IgD-negative memory B cell (primary cell): ENCODE results near the gene WBP2. TPM values are rescaled to one million over a fixed set of nuclear protein-coding genes. Genes with fewer than 3 reads are reported as not detected.

ENCODE experiments used
- H3K27ac Mint-ChIP-seq, 3 donors: one replicate each; pipeline ENCODE4 v1.8.0; 2020 to 2022; ENCODE audit warnings: mild to moderate bottlenecking in 3 of 3, mixed read lengths in 3 of 3, moderate library complexity in 1 of 3
- H3K27me3 Mint-ChIP-seq: one replicate; pipeline ENCODE4 v1.8.0; 2021; ENCODE audit warnings: mixed read lengths
- H3K36me3 Mint-ChIP-seq: one replicate; pipeline ENCODE4 v1.8.0; 2020; ENCODE audit warnings: mild to moderate bottlenecking, mixed read lengths
- H3K4me1 Mint-ChIP-seq, 3 donors: one replicate each; pipeline ENCODE4 v1.8.0; 2020 to 2022; ENCODE audit warnings: mixed read lengths in 3 of 3, mild to moderate bottlenecking in 1 of 3
- H3K4me3 Mint-ChIP-seq, 4 donors: one replicate each; pipeline ENCODE4 v1.8.0; 2020 to 2022; ENCODE audit warnings: mild to moderate bottlenecking in 4 of 4, mixed read lengths in 4 of 4, moderate library complexity in 3 of 4
- H3K9me3 Mint-ChIP-seq, 3 donors: one replicate each; pipeline ENCODE4 v1.8.0; 2020 to 2021; ENCODE audit warnings: mixed read lengths in 3 of 3, mild to moderate bottlenecking in 1 of 3
- polyA plus RNA-seq: library from polyadenylated mRNA; unstranded; fragments of 300-500 nt; fragmentation: Illumina TruSeq; gene quantifications from one replicate; pipeline ENCODE4 v1.2.3, GENCODE V29; 2021

The WBP2 gene
- polyA plus RNA-seq, 1 donor from 2014 or later = 131 TPM

- H3K36me3 Mint-ChIP-seq = peaks cover 2% of the 10 kb centered on the region
- H3K27ac Mint-ChIP-seq = peak overlapping the region in 1 of 3 donors; percentile 53
- no peaks in the 10 kb centered on the region for H3K27me3 Mint-ChIP-seq
- H3K9me3 Mint-ChIP-seq = no peaks in the 10 kb centered on the region
- peaks cover 0 to 17% (median 7%) of the 10 kb centered on the region in 3 donors for H3K4me1 Mint-ChIP-seq
- no peak overlapping the region for H3K4me3 Mint-ChIP-seq
Observed at GRCh38 chr17:75825748-75826370, 29.3 kb downstream of the WBP2 start.

DNA sequence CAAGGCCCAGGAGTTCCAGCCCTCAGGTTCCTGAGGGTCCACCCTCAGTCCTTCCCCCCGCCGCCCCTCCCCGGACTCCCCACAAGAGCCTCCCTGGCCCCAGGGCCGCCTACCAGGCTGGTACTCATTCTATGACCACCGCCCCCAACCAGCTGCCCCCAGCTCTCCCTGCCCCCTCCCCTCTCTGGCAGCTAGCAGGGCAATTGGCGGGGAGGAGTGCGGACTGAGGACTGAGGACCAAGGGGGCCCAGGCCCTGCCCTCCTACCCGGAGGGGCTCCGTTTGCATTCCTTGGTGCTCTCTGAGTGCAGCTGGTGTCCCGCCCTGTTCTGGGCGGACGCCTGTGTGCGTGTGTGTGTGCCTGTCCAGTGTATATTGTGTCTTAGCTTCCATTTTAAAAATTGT lies 30.0 kb downstream of the WBP2 start:
- Mint-ChIP-seq H3K4me3 (peak overlapping the region in 1 of 4 donors; percentile 63), H3K27ac (no peak overlapping the region), H3K4me1 (peaks cover 0 to 17% (median 7%) of the 10 kb centered on the region in 3 donors), H3K27me3 (no peaks in the 10 kb centered on the region), H3K36me3 (peaks cover 2% of the 10 kb centered on the region), H3K9me3 (no peaks in the 10 kb centered on the region)

- peaks cover 0 to 17% (median 7%) of the 10 kb centered on the region in 3 donors for H3K4me1 Mint-ChIP-seq
- H3K27me3 Mint-ChIP-seq = no peaks in the 10 kb centered on the region
- no peak overlapping the region for H3K27ac Mint-ChIP-seq
- H3K36me3 Mint-ChIP-seq = peaks cover 2% of the 10 kb centered on the region
- H3K9me3 Mint-ChIP-seq = no peaks in the 10 kb centered on the region
- H3K4me3 Mint-ChIP-seq = no peak overlapping the region
Observed at GRCh38 chr17:75824666-75825065, 30.5 kb downstream of the WBP2 start.

GRCh38 chr17:75824050-75824552 lies 31.0 kb downstream of the WBP2 start:
- H3K4me3 Mint-ChIP-seq = no peak overlapping the region
- no peak overlapping the region for H3K27ac Mint-ChIP-seq

DNA sequence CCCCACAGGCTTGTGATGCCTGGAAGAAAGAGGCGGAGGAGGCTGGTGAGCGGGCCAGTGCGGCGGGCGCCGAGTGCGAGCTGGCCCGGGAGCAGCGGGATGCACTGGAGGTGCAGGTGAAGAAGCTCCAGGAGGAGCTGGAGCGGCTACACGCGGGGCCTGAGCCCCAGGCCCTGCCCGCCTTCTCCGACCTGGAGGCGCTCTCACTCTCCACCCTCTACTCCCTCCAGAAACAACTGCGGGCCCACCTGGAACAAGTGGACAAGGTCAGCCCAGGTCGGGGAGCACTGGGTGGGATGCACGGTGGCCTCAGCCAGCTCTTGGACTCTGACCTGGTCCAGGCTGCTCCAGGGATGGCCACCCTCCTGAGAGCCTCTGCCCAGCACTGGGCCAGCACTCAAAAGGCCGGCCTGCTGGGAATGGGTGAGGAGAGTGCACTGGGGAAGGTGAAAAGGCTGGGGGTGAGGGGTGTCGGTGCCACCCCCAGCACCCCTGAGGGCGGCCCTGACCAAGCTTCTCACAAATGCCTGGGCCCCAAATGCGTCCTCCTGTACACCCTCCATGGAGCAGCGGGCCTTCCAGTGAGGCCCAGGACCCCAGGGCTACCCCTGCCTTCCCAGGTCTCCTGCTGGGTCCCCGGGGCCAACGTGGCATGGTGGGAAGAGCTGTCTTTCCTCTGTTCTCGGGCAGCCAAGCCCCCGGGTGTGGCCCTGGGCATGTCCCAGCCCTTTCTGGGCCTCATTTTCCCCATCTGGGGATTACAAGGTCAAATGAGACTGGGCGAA lies 31.7 kb downstream of the WBP2 start:
- Mint-ChIP-seq H3K4me3 (no peak overlapping the region), H3K9me3 (no peaks in the 10 kb centered on the region), H3K4me1 (peaks cover 0 to 17% (median 7%) of the 10 kb centered on the region in 3 donors), H3K27me3 (no peaks in the 10 kb centered on the region), H3K36me3 (peaks cover 2% of the 10 kb centered on the region), H3K27ac (no peak overlapping the region)

More at GRCh38 chr17:75824050-75824552, 31.0 kb downstream of the WBP2 start:
- Mint-ChIP-seq H3K36me3 (peaks cover 2% of the 10 kb centered on the region), H3K4me1 (peaks cover 0 to 17% (median 7%) of the 10 kb centered on the region in 3 donors), H3K9me3 (no peaks in the 10 kb centered on the region), H3K27me3 (no peaks in the 10 kb centered on the region)

- Mint-ChIP-seq H3K27ac (no peak overlapping the region), H3K36me3 (peaks cover 2% of the 10 kb centered on the region), H3K27me3 (no peaks in the 10 kb centered on the region), H3K9me3 (no peaks in the 10 kb centered on the region), H3K4me1 (peaks cover 0 to 15% (median 7%) of the 10 kb centered on the region in 3 donors), H3K4me3 (no peak overlapping the region)
Observed at GRCh38 chr17:75822800-75823166, 32.4 kb downstream of the WBP2 start.

DNA sequence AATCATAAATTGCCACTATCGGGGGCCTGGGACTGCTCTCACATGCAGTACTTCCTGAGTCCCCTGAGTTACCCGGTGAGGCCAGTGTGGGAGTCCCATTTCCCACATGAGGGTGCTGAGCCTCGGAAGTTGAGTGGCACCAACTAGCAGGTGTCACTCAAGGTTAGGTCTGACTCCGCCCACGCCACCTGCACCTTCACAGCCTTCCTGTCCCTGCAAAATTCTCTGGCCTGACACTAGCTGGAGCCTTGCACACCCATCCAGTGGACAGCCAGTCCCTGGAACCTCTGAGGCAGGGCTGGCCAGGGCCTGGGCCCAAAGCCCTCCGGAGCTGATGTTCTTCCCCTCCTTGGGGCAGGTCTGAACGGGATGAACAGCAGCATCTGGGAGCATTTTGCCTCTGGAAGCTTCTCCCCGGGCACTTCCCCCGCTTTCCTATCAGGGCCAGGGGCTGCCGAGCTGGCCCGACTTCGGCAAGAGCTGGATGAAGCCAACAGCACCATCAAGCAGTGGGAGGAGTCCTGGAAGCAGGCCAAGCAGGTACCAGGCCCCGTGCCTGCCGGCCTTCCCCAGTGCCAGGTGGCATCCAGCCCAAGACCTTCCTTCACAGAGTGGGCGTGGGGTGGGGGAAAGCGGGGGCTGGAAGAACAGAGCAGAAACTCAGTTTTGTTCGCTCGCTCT lies 32.9 kb downstream of the WBP2 start:
- peaks cover 0 to 13% (median 7%) of the 10 kb centered on the region in 3 donors for H3K4me1 Mint-ChIP-seq
- H3K9me3 Mint-ChIP-seq = no peaks in the 10 kb centered on the region
- H3K4me3 Mint-ChIP-seq = peak overlapping the region in 2 of 4 donors; percentile 39 to 55
- peaks cover 2% of the 10 kb centered on the region for H3K36me3 Mint-ChIP-seq
- H3K27me3 Mint-ChIP-seq = no peaks in the 10 kb centered on the region
- peak overlapping the region; percentile 83 to 85 (median 85) for H3K27ac Mint-ChIP-seq

DNA sequence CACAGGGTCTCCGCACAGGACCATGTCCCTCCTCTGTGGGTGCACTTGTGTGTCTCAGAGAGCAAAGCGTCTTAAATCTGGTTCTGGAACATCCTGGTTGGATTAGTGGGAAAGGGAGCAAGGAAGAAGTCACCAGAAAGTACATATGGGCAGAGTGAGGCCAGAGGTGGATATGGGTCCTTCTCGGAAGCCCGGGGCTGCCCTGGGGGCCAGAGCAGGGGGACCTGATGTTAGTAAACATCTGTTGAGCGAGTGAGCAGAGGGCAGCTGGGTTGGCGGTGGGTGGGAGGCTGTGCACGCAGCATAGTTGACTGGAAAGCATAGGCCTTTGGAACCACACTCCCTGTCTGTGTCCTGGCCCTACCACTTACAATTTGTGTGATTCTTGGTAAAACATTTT lies 33.6 kb downstream of the WBP2 start:
- Mint-ChIP-seq H3K27me3 (no peaks in the 10 kb centered on the region), H3K4me1 (peaks cover 0 to 9% (median 7%) of the 10 kb centered on the region in 3 donors), H3K9me3 (no peaks in the 10 kb centered on the region), H3K27ac (peak overlapping the region; percentile 80 to 85 (median 83)), H3K36me3 (peaks cover 2% of the 10 kb centered on the region), H3K4me3 (no peak overlapping the region)

DNA sequence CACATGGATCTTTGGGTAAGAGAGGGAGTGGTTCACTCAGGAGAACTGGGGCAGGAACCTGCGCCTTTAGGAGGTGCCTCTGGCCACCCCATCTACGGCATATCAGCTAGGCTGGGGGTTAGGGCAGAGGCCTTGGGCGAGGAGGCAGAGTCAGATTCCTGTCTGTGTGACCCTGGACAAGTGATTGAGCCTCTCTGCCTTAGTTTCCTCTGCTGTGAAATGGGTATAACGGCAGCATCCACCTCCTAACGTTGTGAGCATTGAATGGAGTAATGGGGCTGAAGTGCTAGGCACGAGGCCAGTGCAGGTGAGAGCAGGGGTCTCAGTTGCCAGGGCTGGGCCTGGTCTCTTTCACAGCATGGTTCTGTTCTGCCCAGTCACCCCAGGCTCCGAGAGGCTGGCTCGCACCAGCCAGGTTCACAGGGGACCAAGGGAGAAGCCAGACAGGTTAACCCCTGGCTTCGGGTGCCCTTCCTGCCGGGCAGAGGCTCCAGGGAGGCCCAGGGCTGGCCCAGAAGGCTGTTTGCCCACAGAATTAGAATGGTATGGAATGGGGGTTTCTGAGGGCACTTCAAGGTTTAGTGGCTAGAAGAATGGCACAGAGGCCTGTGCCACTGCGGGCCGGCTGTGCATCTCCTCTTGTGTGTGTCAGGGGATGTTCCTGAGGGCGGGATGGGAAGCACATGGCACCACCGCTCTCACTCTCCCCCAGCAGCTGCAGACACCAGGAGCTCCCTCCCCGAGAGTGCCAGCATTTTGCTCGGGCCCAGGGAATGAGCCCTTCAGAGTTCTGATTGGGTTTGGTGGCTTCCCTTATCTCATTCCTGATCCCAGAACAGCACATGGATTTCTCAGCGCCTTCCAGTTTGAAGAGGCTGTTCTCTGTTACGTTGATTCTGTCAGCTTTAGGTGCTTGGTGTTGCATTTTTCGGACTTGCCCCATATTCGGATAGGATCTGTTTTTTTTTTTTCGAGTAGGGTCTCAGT lies 34.7 kb downstream of the WBP2 start:
- Mint-ChIP-seq H3K9me3 (no peaks in the 10 kb centered on the region), H3K4me1 (peaks cover 0 to 9% (median 7%) of the 10 kb centered on the region in 3 donors), H3K27me3 (no peaks in the 10 kb centered on the region), H3K4me3 (no peak overlapping the region), H3K36me3 (peaks cover 2% of the 10 kb centered on the region), H3K27ac (no peak overlapping the region)

GRCh38 chr17:75819678-75820077 lies 35.5 kb downstream of the WBP2 start:
- peaks cover 2% of the 10 kb centered on the region for H3K36me3 Mint-ChIP-seq

DNA sequence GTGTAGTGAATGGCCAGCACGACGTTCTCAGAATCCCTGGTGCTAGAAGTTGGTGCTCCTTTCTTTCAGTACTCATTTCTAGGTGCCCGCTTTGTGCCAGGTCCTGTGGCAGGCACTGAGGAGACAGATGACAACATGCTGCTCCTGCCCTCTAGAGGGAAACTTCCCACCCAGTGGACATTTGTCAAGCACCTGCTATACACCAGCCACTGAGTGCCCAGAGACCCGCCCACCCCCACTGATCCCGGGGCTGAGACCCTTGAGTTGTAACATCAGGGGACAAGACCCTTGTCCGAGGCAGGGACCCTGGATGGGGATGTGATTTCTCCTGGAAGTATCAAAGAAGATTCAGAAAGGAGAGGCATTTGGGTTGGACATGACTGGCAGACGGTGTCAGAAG lies 36.0 kb downstream of the WBP2 start:
- Mint-ChIP-seq H3K9me3 (no peaks in the 10 kb centered on the region), H3K4me3 (peak overlapping the region in 1 of 4 donors; percentile 77), H3K27me3 (no peaks in the 10 kb centered on the region), H3K36me3 (no peaks in the 10 kb centered on the region), H3K4me1 (peaks cover 0 to 9% (median 7%) of the 10 kb centered on the region in 3 donors), H3K27ac (peak overlapping the region in 1 of 3 donors; percentile 51)

More at GRCh38 chr17:75819678-75820077, 35.5 kb downstream of the WBP2 start:
- H3K4me3 Mint-ChIP-seq = no peak overlapping the region
- H3K27ac Mint-ChIP-seq = peak overlapping the region in 1 of 3 donors; percentile 51
- H3K9me3 Mint-ChIP-seq = no peaks in the 10 kb centered on the region
- peaks cover 0 to 9% (median 7%) of the 10 kb centered on the region in 3 donors for H3K4me1 Mint-ChIP-seq
- no peaks in the 10 kb centered on the region for H3K27me3 Mint-ChIP-seq

DNA sequence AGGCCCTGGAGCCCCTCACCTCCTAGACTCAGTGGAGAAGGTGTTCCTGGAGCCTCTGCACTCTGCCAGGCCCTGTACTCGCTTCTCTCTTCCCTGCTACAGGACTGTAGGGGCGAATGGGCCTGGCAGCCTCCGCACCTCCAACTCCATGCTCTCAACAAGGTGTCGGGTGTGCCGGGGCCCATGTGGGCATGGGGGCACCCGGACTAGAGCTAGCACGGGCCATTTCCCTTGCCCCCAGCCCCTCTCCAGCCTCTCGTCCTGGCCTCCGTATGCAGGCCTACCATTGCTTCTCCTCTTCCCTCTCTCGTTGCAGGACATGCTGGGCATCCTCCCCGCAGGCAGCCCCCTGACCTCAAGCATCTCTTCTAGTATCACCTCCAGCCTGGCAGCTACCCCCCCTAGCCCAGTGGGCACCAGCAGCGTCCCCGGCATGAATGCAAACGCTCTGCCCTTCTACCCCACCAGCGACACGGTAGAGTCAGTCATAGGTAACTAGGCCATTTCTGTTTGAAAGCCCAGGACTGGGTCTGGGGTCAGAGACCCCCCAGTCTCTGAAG lies 36.7 kb downstream of the WBP2 start:
- peak overlapping the region in 2 of 3 donors; percentile 17 to 80 for H3K27ac Mint-ChIP-seq
- no peak overlapping the region for H3K4me3 Mint-ChIP-seq
- no peaks in the 10 kb centered on the region for H3K9me3 Mint-ChIP-seq
- H3K27me3 Mint-ChIP-seq = no peaks in the 10 kb centered on the region
- H3K4me1 Mint-ChIP-seq = peaks cover 0 to 9% (median 7%) of the 10 kb centered on the region in 3 donors
- no peaks in the 10 kb centered on the region for H3K36me3 Mint-ChIP-seq

- Mint-ChIP-seq H3K36me3 (no peaks in the 10 kb centered on the region), H3K9me3 (no peaks in the 10 kb centered on the region), H3K4me3 (no peak overlapping the region), H3K4me1 (peaks cover 0 to 9% (median 7%) of the 10 kb centered on the region in 3 donors), H3K27me3 (no peaks in the 10 kb centered on the region), H3K27ac (no peak overlapping the region)
Observed at GRCh38 chr17:75817571-75817970, 37.6 kb downstream of the WBP2 start.

GRCh38 chr17:75816693-75817092 lies 38.4 kb downstream of the WBP2 start:
- no peak overlapping the region for H3K4me3 Mint-ChIP-seq
- peak overlapping the region in 1 of 3 donors; percentile 31 for H3K27ac Mint-ChIP-seq
- H3K27me3 Mint-ChIP-seq = no peaks in the 10 kb centered on the region
- no peaks in the 10 kb centered on the region for H3K36me3 Mint-ChIP-seq
- H3K4me1 Mint-ChIP-seq = peaks cover 0 to 3% (median 1%) of the 10 kb centered on the region in 3 donors
- H3K9me3 Mint-ChIP-seq = no peaks in the 10 kb centered on the region
